Upper lobe of left lung (tissue), 4 donors: ENCODE results near the gene MAP1S.

Source experiments
- EP300 ChIP-seq, 4 donors: sonication (generic); formaldehyde crosslinking; IDR thresholded peaks; one replicate each; pipeline ENCODE4 v1.5.1; 2017; ENCODE audit warnings: antibody characterized with exemption in 4 of 4, control low read depth in 2 of 4
- POLR2A ChIP-seq, 4 donors: fragments of 450-650 bp; IDR thresholded peaks; one replicate each; pipeline ENCODE4 v1.5.1; 2016 to 2017; ENCODE audit warnings: antibody characterized with exemption in 4 of 4, mild to moderate bottlenecking in 2 of 4
- POLR2AphosphoS5 ChIP-seq, 2 donors: sonication (generic); formaldehyde crosslinking; IDR thresholded peaks; one replicate each; pipeline ENCODE4 v1.5.1; 2017; ENCODE audit warnings: antibody characterized with exemption in 2 of 2
- TF ChIP-seq, protein P1 (sequence below), 6 experiments: fragments of 450-650 bp in 4 of 6; fragments of 200-600 bp in 2 of 6; sonication (generic) in 2 of 6; IDR thresholded peaks; one replicate each; pipeline ENCODE4 v1.5.1; 2016 to 2019; ENCODE audit warnings: antibody characterized with exemption in 6 of 6

DNA sequence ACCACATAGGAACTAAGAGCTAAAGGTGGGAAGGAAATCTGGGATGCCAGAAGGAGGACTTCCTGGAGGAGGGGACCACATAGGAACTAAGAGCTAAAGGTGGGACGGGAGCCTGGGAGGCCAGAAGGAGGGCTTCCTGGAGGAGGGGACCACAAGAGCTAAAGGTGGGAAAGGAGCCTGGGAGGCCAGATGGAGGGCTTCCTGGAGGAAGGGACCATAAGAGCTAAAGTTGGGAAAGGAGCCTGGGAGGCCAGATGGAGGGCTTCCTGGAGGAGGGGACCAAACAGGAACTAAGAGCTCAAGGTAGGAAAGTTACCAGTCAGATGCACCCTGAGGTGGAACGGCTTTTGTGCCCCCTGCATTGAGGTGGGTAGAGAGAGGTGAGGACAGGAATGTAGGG lies 22.2 kb downstream of the MAP1S start:
- TF ChIP-seq, protein P1, sequence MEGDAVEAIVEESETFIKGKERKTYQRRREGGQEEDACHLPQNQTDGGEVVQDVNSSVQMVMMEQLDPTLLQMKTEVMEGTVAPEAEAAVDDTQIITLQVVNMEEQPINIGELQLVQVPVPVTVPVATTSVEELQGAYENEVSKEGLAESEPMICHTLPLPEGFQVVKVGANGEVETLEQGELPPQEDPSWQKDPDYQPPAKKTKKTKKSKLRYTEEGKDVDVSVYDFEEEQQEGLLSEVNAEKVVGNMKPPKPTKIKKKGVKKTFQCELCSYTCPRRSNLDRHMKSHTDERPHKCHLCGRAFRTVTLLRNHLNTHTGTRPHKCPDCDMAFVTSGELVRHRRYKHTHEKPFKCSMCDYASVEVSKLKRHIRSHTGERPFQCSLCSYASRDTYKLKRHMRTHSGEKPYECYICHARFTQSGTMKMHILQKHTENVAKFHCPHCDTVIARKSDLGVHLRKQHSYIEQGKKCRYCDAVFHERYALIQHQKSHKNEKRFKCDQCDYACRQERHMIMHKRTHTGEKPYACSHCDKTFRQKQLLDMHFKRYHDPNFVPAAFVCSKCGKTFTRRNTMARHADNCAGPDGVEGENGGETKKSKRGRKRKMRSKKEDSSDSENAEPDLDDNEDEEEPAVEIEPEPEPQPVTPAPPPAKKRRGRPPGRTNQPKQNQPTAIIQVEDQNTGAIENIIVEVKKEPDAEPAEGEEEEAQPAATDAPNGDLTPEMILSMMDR (IDR thresholded peaks at IDR 0.05): no peak
- TF ChIP-seq POLR2A (IDR thresholded peaks at IDR 0.05): no peak
- no peak for TF ChIP-seq POLR2AphosphoS5 (IDR thresholded peaks at IDR 0.05)
- TF ChIP-seq EP300 (IDR thresholded peaks at IDR 0.05): no peak
